IPS DF 6.9 (cell line): ENCODE measurements around the gene KRTAP10-5.
"Not testable (repeated sequence)": the region's sequence is repeated elsewhere in the genome, so short reads cannot be mapped to it uniquely, and the experiment has no call there.

Experiments
- DNase-seq: peaks from one replicate; pipeline ENCODE4 v3.0.0-alpha.2; 2013; ENCODE audit warnings: low read depth, low spot score
- H3K27ac ChIP-seq: one replicate; pipeline ENCODE4 v1.5.1; 2013; ENCODE audit warnings: low read length, control low read depth
- H3K27me3 ChIP-seq: 2 replicates; pipeline ENCODE4 v1.6.1; 2013; ENCODE audit warnings: mild to moderate bottlenecking, low read length; ENCODE audit not compliant: control insufficient read depth, insufficient read depth
- H3K36me3 ChIP-seq: 2 replicates; pipeline ENCODE4 v1.6.1; 2013; ENCODE audit warnings: low read length; ENCODE audit not compliant: control insufficient read depth, insufficient read depth
- H3K4me1 ChIP-seq: 2 replicates; pipeline ENCODE4 v1.6.1; 2013; ENCODE audit warnings: low read length; ENCODE audit not compliant: control insufficient read depth, insufficient read depth
- H3K4me3 ChIP-seq: 2 replicates; pipeline ENCODE4 v1.5.1; 2013; ENCODE audit warnings: mild to moderate bottlenecking, low read length
- H3K9me3 ChIP-seq: 2 replicates; pipeline ENCODE4 v1.6.1; 2013; ENCODE audit warnings: low read length, inconsistent platforms; ENCODE audit not compliant: control insufficient read depth, insufficient read depth
- WGBS: extraction: QIAGEN DNeasy Blood & Tissue Kit; methylation state at CpG from one replicate; pipeline ENCODE4 v1.1.7; 2013; ENCODE audit warnings: mixed read lengths, missing lambda C conversion rate; ENCODE audit not compliant: insufficient read length, insufficient coverage; 5-methylcytosine and 5-hydroxymethylcytosine counted together

KRTAP10-5 gene

DNA sequence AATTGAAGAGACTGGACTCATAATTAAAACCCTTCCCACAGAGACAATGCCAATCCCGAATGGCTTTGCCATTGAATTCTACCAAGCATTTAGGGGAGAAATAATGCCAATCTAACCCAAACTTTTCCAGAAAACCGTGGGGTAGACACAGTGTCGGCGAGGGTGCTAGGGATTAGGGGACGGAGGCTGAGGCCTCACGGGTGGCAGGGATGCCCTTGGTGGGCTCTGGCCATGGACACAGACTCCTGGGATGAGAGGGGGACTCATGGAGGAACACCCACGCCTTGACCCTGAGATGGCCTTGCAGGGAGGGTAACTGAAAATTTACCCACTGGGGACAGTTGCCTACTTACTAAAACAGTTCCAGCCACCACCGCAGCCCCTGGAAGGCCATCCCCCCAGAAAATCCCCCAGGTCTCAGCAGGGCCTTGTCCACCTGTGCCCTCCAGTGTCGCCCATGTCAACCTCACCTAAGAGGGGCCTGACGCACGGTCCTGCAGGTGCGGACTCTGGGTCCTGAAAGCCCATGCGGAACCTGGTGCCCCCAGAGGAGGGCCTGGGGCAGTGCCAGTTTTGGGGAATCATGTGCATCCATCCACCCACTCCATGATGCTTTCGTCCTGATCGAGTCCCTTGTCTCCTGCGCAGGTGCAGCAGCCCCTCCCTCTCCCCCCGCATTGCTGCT is 1.9 kb downstream of the KRTAP10-5 start:
- Histone ChIP-seq H3K36me3 (no peaks in the 10 kb centered on the region), H3K9me3 (no peaks in the 10 kb centered on the region; the same call in 1 of the 2 replicates), H3K4me1 (0 out of 2 replicates have a peak, but pooled peaks cover 3% of the 10 kb centered on the region), H3K27me3 (no peaks in the 10 kb centered on the region), H3K4me3 (no peak overlapping the region), H3K27ac (no peak overlapping the region)
- WGBS = no CpG with 5 or more reads among the region's 17 CpGs
- no peak for DNase-seq

GRCh38 chr21:44576025-44576420 is 4.4 kb downstream of the KRTAP10-5 start:
- H3K27me3 ChIP-seq = no peaks in the 10 kb centered on the region
- H3K36me3 ChIP-seq = no peaks in the 10 kb centered on the region
- 0 out of 2 replicates have a peak, but pooled peaks cover 3% of the 10 kb centered on the region for H3K4me1 ChIP-seq
- DNase-seq = no peak
- no CpG with 5 or more reads among the region's 10 CpGs for WGBS
- H3K4me3 ChIP-seq = no peak overlapping the region
- no peaks in the 10 kb centered on the region; the same call in 1 of the 2 replicates for H3K9me3 ChIP-seq
- H3K27ac ChIP-seq = no peak overlapping the region

DNA sequence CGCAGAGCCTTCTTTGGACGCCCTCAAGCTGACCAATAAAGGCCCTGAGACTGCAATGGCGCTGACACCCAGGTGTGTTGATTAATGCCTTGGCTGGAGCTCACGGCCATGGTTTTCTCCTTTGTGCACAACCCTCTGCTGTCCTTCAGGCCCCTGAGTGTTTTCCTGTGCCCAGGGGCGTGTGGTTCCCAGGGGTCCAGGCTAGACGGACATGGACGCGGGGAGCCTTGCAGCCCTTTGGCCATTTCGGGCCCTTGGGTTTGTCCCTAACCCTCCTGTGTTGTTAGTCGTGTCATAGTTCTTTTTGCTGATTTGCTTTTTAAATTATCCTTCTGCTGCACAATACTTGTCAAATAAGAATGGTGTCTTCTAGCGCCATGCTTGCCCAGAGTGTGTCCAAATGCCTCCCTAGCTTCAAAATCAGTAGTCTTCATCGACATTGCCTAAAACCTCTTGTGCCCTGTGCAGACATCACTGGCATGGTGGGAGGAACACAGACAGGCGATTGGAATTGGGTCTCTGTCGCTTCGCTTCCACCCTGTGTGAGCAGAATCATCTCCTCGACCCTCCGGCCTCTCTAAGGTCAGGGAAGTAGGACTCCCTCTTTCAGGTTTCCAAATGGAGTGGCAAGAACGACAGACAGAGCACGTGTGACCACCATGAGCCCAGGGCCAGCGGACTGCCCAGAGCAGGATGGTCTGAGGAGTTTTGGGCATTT is 4.9 kb downstream of the KRTAP10-5 start:
- no peaks in the 10 kb centered on the region for H3K27me3 ChIP-seq
- no peaks in the 10 kb centered on the region for H3K36me3 ChIP-seq
- H3K9me3 ChIP-seq = no peaks in the 10 kb centered on the region; the same call in 1 of the 2 replicates
- H3K4me3 ChIP-seq = no peak overlapping the region
- 0 out of 2 replicates have a peak, but pooled peaks cover 3% of the 10 kb centered on the region for H3K4me1 ChIP-seq
- DNase-seq = no peak
- H3K27ac ChIP-seq = no peak overlapping the region
- WGBS = no CpG with 5 or more reads among the region's 20 CpGs

DNA sequence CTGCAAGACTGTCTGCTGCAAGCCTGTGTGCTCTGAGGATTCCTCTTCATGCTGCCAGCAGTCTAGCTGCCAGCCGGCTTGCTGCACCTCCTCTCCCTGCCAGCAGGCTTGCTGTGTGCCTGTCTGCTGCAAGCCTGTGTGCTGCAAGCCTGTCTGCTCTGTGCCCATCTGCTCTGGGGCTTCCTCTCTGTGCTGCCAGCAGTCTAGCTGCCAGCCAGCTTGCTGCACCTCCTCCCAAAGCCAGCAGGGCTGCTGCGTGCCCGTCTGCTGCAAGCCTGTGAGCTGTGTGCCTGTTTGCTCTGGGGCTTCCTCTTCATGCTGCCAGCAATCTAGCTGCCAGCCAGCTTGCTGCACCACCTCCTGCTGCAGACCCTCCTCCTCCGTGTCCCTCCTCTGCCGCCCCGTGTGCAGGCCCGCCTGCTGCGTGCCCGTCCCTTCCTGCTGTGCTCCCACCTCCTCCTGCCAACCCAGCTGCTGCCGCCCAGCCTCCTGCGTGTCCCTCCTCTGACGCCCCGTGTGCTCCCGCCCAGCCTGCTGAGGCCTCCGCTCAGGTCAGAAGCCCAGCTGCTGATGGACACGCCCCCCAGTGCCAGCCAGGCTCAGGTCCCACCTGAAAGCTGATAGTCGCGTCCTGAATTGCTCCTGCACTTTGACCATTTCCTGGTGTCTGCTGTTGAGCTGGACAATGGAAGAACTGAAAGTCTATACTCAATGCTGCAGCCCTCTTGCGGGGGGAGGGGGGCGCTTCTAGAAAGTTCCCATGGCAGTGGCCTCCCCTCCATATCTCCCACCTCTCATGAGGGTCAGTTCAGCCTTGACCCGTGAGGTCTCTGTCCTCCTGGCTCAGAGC is 5.7 kb downstream of the KRTAP10-5 start:
- WGBS = no CpG with 5 or more reads among the region's 21 CpGs
- Histone ChIP-seq H3K4me1 (0 out of 2 replicates have a peak, but pooled peaks cover 3% of the 10 kb centered on the region), H3K4me3 (no peak overlapping the region), H3K27ac (no peak overlapping the region), H3K9me3 (no peaks in the 10 kb centered on the region; the same call in 1 of the 2 replicates), H3K36me3 (no peaks in the 10 kb centered on the region), H3K27me3 (no peaks in the 10 kb centered on the region)
- DNase-seq = no peak

GRCh38 chr21:44573630-44574456 is 6.6 kb downstream of the KRTAP10-5 start, which contains the start of gene KRTAP10-4:
KRTAP10-4 (plus strand) TSS chr21:44573729; CDS start chr21:44573759, 30 bp downstream.
- not testable (repeated sequence) for H3K4me1 ChIP-seq, H3K27me3 ChIP-seq, H3K36me3 ChIP-seq, H3K4me3 ChIP-seq, H3K9me3 ChIP-seq, DNase-seq, H3K27ac ChIP-seq
- no CpG with 5 or more reads among the region's 25 CpGs for WGBS

- Histone ChIP-seq H3K36me3 (peaks cover 4% of the 10 kb centered on the region; the same call in 1 of the 2 replicates), H3K9me3 (no peaks in the 10 kb centered on the region; the same call in 1 of the 2 replicates), H3K27ac (no peak overlapping the region), H3K27me3 (no peaks in the 10 kb centered on the region), H3K4me1 (0 out of 2 replicates have a peak, but pooled peaks cover 3% of the 10 kb centered on the region), H3K4me3 (no peak overlapping the region)
- WGBS = no CpG with 5 or more reads among the region's 15 CpGs
- no peak for DNase-seq
These were observed 7.3 kb downstream of the KRTAP10-5 start for GRCh38 chr21:44572959-44573583.

DNA sequence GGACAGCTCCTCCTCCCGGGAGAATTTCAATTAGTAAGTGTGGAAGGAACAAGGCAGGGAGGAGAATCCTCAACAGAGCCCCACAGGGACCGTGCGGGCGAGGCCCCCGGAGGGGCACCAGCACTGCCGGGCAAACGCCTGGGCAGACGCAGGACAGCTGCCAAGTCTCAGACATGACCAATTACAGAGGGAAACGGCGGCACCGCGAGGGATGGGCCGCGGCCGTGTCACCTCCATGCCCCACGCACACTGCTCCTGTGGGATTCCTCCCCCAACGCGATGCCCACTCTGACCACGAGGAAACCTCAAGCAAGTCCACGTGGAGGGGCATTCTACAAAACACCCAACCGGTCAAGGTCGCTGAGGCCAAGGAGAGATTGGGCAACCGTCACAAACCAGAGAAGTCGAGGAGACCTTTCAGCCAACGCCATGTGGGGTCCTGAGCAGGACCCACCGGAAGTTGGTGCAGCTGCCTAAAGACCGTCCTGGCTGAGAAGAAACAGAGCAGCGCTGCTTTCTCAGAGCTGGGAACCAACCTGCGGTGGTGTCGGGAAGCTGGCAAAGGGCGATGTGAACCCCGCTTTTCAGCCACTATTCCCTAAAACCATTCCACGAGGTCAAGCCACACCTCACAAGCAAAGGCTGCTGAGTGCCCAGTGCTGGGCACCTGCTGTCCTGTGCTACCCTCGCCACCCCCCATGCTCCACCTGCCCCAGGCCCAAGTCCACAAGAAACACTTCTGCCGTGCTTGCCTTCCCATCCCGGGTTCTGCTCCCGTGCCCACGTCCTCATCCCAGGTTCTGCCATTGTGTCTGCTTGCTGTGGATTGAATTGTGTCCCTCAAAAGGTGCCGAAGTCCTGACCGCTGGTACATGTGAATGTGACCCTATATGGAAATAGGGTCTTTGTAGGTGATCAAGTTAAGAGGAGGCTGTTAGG is 8.3 kb downstream of the KRTAP10-5 start:
- H3K27me3 ChIP-seq = no peaks in the 10 kb centered on the region
- no peak overlapping the region for H3K27ac ChIP-seq
- H3K9me3 ChIP-seq = no peaks in the 10 kb centered on the region
- no CpG with 5 or more reads among the region's 40 CpGs for WGBS
- DNase-seq = no peak
- no peak overlapping the region for H3K4me3 ChIP-seq
- H3K36me3 ChIP-seq = peaks cover 4% of the 10 kb centered on the region; the same call in 1 of the 2 replicates
- 0 out of 2 replicates have a peak, but pooled peaks cover 3% of the 10 kb centered on the region for H3K4me1 ChIP-seq

- no CpG with 5 or more reads among the region's 4 CpGs for WGBS
- Histone ChIP-seq H3K9me3 (no peaks in the 10 kb centered on the region), H3K4me3 (no peak overlapping the region), H3K36me3 (peaks cover 4% of the 10 kb centered on the region; the same call in 1 of the 2 replicates), H3K27me3 (no peaks in the 10 kb centered on the region), H3K4me1 (0 out of 2 replicates have a peak, but pooled peaks cover 3% of the 10 kb centered on the region), H3K27ac (no peak overlapping the region)
- no peak for DNase-seq
These were observed 9.1 kb downstream of the KRTAP10-5 start for GRCh38 chr21:44571296-44571695.
